ENCODE results near the gene RNASE1. TPM values are rescaled to one million over a fixed set of nuclear protein-coding genes. Genes with fewer than 3 reads are reported as not detected.

RNASE1 gene
- total RNA-seq, 1 donor from 2014 or later, result not detected

DNA sequence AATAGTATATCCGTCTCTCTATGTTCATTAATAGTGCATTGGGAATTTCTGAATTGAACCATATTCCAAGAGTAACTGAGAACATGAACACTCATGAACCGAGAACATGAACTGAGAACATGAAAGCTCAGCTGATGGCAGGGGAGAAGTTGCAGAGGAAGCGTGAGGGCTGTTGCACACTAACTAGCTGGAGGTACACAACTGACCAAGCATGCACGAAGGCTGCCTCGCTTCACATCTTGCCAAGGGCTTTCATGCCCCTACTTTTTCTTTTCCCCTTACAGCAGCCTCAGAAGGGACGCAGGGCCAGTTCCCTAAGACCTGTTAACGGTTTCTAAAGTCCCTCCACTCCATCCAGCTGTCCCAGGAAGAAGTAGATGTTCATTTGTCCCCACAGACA, 4.3 kb downstream of the RNASE1 start:
- Mint-ChIP-seq H3K4me1 (ENCODE audit: unreplicated experiment) (no peaks in the 10 kb centered on the region), H3K4me3 (ENCODE audit: unreplicated experiment) (no peak overlapping the region), H3K36me3 (ENCODE audit: unreplicated experiment) (no peaks in the 10 kb centered on the region), H3K27ac (ENCODE audit: unreplicated experiment) (no peak overlapping the region), H3K27me3 (ENCODE audit: unreplicated experiment) (no peaks in the 10 kb centered on the region), H3K9me3 (ENCODE audit: unreplicated experiment) (no peaks in the 10 kb centered on the region)
- TF ChIP-seq, protein P1, sequence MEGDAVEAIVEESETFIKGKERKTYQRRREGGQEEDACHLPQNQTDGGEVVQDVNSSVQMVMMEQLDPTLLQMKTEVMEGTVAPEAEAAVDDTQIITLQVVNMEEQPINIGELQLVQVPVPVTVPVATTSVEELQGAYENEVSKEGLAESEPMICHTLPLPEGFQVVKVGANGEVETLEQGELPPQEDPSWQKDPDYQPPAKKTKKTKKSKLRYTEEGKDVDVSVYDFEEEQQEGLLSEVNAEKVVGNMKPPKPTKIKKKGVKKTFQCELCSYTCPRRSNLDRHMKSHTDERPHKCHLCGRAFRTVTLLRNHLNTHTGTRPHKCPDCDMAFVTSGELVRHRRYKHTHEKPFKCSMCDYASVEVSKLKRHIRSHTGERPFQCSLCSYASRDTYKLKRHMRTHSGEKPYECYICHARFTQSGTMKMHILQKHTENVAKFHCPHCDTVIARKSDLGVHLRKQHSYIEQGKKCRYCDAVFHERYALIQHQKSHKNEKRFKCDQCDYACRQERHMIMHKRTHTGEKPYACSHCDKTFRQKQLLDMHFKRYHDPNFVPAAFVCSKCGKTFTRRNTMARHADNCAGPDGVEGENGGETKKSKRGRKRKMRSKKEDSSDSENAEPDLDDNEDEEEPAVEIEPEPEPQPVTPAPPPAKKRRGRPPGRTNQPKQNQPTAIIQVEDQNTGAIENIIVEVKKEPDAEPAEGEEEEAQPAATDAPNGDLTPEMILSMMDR (IDR thresholded peaks at IDR 0.05), result no peak
- no peak for DNase-seq (ENCODE audit: extremely low spot score, unreplicated experiment)

DNA sequence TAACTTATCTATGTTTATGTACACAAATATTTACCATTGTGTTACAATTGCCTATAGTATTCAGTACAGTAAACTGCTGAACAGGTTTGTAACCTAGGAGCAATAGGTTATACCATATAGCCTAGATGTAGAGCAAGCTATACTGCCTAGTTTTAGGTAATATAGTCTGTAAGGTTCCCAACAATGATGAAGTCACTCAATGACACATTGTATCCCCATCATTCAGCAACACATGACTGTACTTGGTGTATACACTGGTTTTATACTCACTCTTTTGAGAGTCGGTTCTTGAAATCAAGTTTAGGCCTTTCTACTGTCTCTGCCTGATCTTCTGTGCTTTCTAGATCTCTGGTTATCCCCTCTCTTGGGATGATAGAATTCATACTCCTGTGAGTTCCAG, 5.5 kb downstream of the RNASE1 start:
- TF ChIP-seq, protein P1 (IDR thresholded peaks at IDR 0.05), result no peak
- no peak overlapping the region for H3K4me3 Mint-ChIP-seq (ENCODE audit: unreplicated experiment)
- H3K4me1 Mint-ChIP-seq (ENCODE audit: unreplicated experiment), result no peaks in the 10 kb centered on the region
- no peak overlapping the region for H3K27ac Mint-ChIP-seq (ENCODE audit: unreplicated experiment)
- no peak for DNase-seq (ENCODE audit: extremely low spot score, unreplicated experiment)
- H3K36me3 Mint-ChIP-seq (ENCODE audit: unreplicated experiment), result no peaks in the 10 kb centered on the region
- no peaks in the 10 kb centered on the region for H3K27me3 Mint-ChIP-seq (ENCODE audit: unreplicated experiment)
- no peaks in the 10 kb centered on the region for H3K9me3 Mint-ChIP-seq (ENCODE audit: unreplicated experiment)

DNA sequence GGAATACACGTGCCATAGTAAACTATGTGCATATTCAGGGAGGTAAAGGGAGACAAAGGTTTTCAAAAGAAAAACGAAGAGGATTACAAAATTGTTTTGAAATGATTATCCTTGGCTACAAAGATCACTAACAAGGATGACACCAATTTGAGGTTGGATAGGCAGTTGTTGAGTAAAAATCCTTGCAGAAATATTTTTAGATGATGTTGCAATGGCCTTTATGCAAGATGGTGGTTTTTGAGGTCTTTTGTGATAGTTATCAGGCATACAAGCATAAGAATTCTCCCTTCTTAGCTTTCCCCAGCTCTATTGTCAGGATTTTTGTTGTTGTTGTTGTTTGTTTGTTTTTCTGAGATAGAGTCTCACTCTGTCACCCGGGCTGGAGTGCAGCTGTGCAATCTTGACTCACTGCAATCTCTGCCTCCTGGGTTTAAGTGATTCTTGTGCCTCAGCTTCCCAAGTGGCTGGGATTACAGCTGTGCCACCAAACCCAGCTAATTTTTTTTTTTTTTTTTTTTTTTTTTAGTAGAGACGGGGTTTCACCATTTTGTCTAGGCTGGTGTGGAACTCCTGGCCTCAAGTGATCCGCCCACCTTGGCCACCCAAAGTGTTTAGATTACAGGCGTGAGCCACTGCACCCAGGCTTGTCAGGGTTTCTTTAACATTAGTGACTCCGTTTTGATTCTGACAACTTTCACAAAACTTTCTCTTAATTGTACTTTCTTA, 7.8 kb downstream of the RNASE1 start:
- H3K4me1 Mint-ChIP-seq (ENCODE audit: unreplicated experiment), result no peaks in the 10 kb centered on the region
- no peak overlapping the region for H3K27ac Mint-ChIP-seq (ENCODE audit: unreplicated experiment)
- H3K9me3 Mint-ChIP-seq (ENCODE audit: unreplicated experiment), result no peaks in the 10 kb centered on the region

DNA sequence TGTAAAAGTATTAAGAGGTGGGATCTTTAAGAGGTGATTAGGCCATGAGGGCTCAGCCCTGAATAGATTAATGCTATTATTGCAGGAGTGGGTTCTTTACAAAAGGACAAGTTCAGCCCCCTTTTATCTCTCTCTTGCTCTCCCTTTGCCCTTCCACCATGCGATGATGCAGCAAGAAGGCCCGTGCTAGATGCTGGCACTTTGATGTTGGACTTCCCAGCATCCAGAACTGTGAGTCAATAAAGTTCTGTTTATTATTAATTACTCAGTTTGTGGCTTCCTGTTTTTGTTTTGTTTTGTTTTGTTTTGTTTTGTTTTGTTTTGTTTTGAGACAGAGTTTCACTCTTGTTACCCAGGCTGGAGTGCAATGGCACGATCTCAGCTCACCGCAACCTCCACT, 10.1 kb downstream of the RNASE1 start:
- Mint-ChIP-seq H3K27me3 (ENCODE audit: unreplicated experiment) (no peaks in the 10 kb centered on the region), H3K36me3 (ENCODE audit: unreplicated experiment) (no peaks in the 10 kb centered on the region), H3K4me3 (ENCODE audit: unreplicated experiment) (no peak overlapping the region), H3K4me1 (ENCODE audit: unreplicated experiment) (no peaks in the 10 kb centered on the region), H3K27ac (ENCODE audit: unreplicated experiment) (no peak overlapping the region), H3K9me3 (ENCODE audit: unreplicated experiment) (no peaks in the 10 kb centered on the region)
- no peak for DNase-seq (ENCODE audit: extremely low spot score, unreplicated experiment)
- TF ChIP-seq, protein P1 (IDR thresholded peaks at IDR 0.05), result no peak

More for the DNA sequence above, 7.8 kb downstream of the RNASE1 start:
- TF ChIP-seq, protein P1 (IDR thresholded peaks at IDR 0.05), result no peak
- Mint-ChIP-seq H3K27me3 (ENCODE audit: unreplicated experiment) (no peaks in the 10 kb centered on the region), H3K36me3 (ENCODE audit: unreplicated experiment) (no peaks in the 10 kb centered on the region), H3K4me3 (ENCODE audit: unreplicated experiment) (no peak overlapping the region)
- DNase-seq (ENCODE audit: extremely low spot score, unreplicated experiment), result no peak

DNA sequence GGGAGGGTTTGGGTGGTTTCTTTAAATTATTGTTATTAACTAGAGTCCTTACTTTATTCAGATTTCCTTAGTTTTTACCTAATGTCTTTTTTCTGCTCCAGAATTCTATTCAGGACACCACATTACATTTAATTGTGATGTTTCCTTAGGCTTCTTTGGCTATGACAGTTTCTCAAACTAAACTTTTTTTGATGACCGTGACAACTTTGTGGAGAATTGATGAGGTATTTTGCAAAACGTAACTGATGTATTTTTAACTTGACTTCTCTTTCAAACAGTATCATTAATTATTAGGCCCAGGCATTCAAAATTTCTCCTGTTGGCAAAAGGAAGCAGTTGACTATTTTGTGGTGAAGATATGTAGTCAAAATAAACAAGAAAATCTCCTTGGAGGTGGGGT, 11.0 kb downstream of the RNASE1 start:
- TF ChIP-seq, protein P1 (IDR thresholded peaks at IDR 0.05), result no peak
- Mint-ChIP-seq H3K36me3 (ENCODE audit: unreplicated experiment) (no peaks in the 10 kb centered on the region), H3K4me3 (ENCODE audit: unreplicated experiment) (no peak overlapping the region), H3K27ac (ENCODE audit: unreplicated experiment) (no peak overlapping the region), H3K4me1 (ENCODE audit: unreplicated experiment) (no peaks in the 10 kb centered on the region), H3K27me3 (ENCODE audit: unreplicated experiment) (no peaks in the 10 kb centered on the region), H3K9me3 (ENCODE audit: unreplicated experiment) (no peaks in the 10 kb centered on the region)
- no peak for DNase-seq (ENCODE audit: extremely low spot score, unreplicated experiment)

All from osteocyte (in vitro differentiated cells).